Mammary epithelial cell (primary cell): Measurements from ENCODE around the gene NLRP6.

Source experiments
- CTCF ChIP-seq, 2 donors: IDR thresholded peaks in 1 of 2; conservative IDR thresholded peaks in 1 of 2; 2 replicates each; pipeline ENCODE4 v1.5.1; 2011 to 2012; ENCODE audit warnings: inconsistent platforms in 2 of 2, low read length in 2 of 2, mild to moderate bottlenecking in 2 of 2, control low read depth in 1 of 2, low read depth in 1 of 2; ENCODE audit not compliant: insufficient read depth in 1 of 2; ENCODE audit errors: extremely low read depth in 1 of 2
- EZH2 ChIP-seq: IDR thresholded peaks from 2 replicates; pipeline ENCODE4 v1.6.1; 2012; ENCODE audit warnings: low read length, inconsistent platforms, borderline replicate concordance

DNA sequence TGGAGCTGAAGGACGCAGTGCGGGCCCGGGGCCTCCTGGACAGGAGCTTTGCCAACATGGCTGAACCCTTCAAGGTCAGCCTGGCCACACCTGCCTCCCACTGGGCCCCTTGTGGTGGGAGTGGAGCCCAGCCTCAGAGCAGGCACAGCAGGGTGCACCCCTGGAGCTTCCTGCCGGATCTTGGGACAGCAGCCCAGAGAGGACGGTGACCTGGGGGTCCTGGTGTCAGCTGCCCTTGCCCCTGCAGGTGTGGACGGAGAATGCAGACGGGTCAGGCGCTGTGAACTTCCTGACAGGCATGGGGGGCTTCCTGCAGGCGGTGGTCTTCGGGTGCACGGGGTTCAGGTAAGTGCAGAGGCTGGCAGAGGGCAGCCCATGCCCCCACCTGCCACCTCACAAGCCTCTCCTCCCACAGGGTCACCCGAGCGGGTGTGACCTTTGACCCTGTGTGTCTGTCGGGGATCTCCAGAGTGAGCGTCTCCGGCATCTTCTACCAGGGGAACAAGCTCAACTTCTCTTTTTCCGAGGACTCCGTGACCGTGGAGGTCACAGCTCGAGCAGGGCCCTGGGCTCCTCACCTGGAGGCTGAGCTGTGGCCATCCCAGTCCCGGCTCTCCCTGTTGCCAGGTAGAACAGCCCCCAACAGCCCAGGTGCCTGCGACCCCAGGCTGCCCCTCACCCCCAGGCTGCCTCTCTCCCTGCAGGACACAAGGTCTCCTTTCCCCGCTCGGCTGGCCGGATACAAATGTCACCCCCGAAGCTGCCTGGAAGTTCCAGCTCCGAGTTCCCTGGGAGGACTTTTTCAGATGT lies 15.8 kb downstream of the NLRP6 start:
- TF ChIP-seq EZH2 (no peak), CTCF (conservative IDR thresholded peaks at IDR 0.05 in 1 of 2, IDR thresholded peaks at IDR 0.05 in 1 of 2; ENCODE audit: extremely low read depth in 1 of 2, insufficient read depth in 1 of 2, low read depth in 1 of 2, low read length in 2 of 2) (no peak)
